OCI-LY7 (cell line): ENCODE measurements around the gene THG1L. TPM values are rescaled to one million over a fixed set of nuclear protein-coding genes. Genes with fewer than 3 reads are reported as not detected.

Experiments used
- BruUV-seq: library from RNA; stranded (reverse); fragments of 400-500 nt; replicated peaks from 2 replicates; lab custom pipeline; 2021; lab: Mats Ljungman, UMichigan
- CTCF ChIA-PET: fragments of 300-600 bp; sonication (Branson Sonifier 250); formaldehyde crosslinking; loops from one replicate; lab custom pipeline; 2022; ENCODE audit warnings: antibody characterized with exemption; ENCODE audit not compliant: unreplicated experiment; lab: Charles Lee
- POLR2A ChIA-PET: fragments of 300-600 bp; sonication (Branson Sonifier 250); formaldehyde crosslinking; loops from one replicate; lab custom pipeline; 2022; ENCODE audit warnings: antibody characterized with exemption; lab: Charles Lee
- DNase-seq: peaks from one replicate; pipeline ENCODE4 v3.0.0-alpha.2; 2015; ENCODE audit warnings: low spot score
- H2AFZ ChIP-seq: fragments of 200-600 bp; sonication (generic), shearing (Covaris generic); 2 replicates; pipeline ENCODE4 v1.6.1; 2014; ENCODE audit warnings: mild to moderate bottlenecking, antibody characterized with exemption, low read length, moderate library complexity
- H3K27ac ChIP-seq: fragments of 200-600 bp; sonication (generic); 2 replicates; pipeline ENCODE4 v1.5.1; 2014; ENCODE audit warnings: mixed run types, low read depth, mild to moderate bottlenecking, moderate library complexity, low read length, inconsistent platforms; ENCODE audit not compliant: poor library complexity, severe bottlenecking
- H3K36me3 ChIP-seq: fragments of 200-600 bp; sonication (generic); 2 replicates; pipeline ENCODE4 v1.6.1; 2014; ENCODE audit warnings: mild to moderate bottlenecking, antibody characterized with exemption, low read length, moderate library complexity, mixed read lengths; ENCODE audit not compliant: insufficient read depth
- H3K4me1 ChIP-seq: fragments of 200-600 bp; sonication (generic); 2 replicates; pipeline ENCODE4 v1.5.1; 2014; ENCODE audit warnings: mild to moderate bottlenecking, low read length; ENCODE audit not compliant: insufficient read depth, poor library complexity, severe bottlenecking
- H3K4me2 ChIP-seq: fragments of 200-600 bp; sonication (generic); 2 replicates; pipeline ENCODE4 v1.6.1; 2014; ENCODE audit warnings: mild to moderate bottlenecking, low read length
- H3K4me3 ChIP-seq: fragments of 200-600 bp; sonication (generic); 2 replicates; pipeline ENCODE4 v1.5.1; 2014; ENCODE audit warnings: mild to moderate bottlenecking, low read depth, low read length; ENCODE audit not compliant: poor library complexity, severe bottlenecking
- H3K79me2 ChIP-seq: fragments of 200-600 bp; sonication (generic); 2 replicates; pipeline ENCODE4 v1.6.1; 2016; ENCODE audit warnings: low read depth, mild to moderate bottlenecking, low read length, moderate library complexity, mixed read lengths; ENCODE audit not compliant: insufficient read depth
- H3K9me2 ChIP-seq: fragments of 200-600 bp; sonication (generic); 2 replicates; pipeline ENCODE4 v1.6.1; 2016; ENCODE audit warnings: mild to moderate bottlenecking, low read length, mixed read lengths; ENCODE audit not compliant: insufficient read depth
- H3K9me3 ChIP-seq: fragments of 200-600 bp; sonication (generic); 2 replicates; pipeline ENCODE4 v1.6.1; 2014; ENCODE audit warnings: mild to moderate bottlenecking, mixed run types, low read length, mixed read lengths
- H4K20me1 ChIP-seq: fragments of 200-600 bp; sonication (generic); 2 replicates; pipeline ENCODE4 v1.6.1; 2014; ENCODE audit warnings: mild to moderate bottlenecking, antibody characterized with exemption, low read length, moderate library complexity, mixed read lengths; ENCODE audit not compliant: insufficient read depth
- CTCF ChIP-seq: fragments of 200-600 bp; sonication (generic); conservative IDR thresholded peaks from 2 replicates; pipeline ENCODE4 v1.5.1; 2014; ENCODE audit warnings: mild to moderate bottlenecking, antibody characterized with exemption, low read length, moderate library complexity, mixed read lengths
- EZH2phosphoT487 ChIP-seq: fragments of 200-600 bp; sonication (generic); IDR thresholded peaks from 2 replicates; pipeline ENCODE4 v1.6.1; 2018; ENCODE audit warnings: low read depth, borderline replicate concordance, mild to moderate bottlenecking, mixed run types, antibody characterized with exemption, low read length, moderate library complexity, mixed read lengths
- intact Hi-C: fragments of 100-400 bp; cut with micrococcal nuclease; formaldehyde crosslinking; loops from one replicate; pipeline ENCODE4 v1.10.0; 2022; ENCODE audit not compliant: unreplicated experiment
- total RNA-seq, 2 experiments: library from RNA; depleted of rRNA in 1 of 2; stranded (reverse); fragments of >200 nt in 1 of 2; shearing (Covaris generic) in 1 of 2; gene quantifications; 2 replicates each; pipeline ENCODE4 v1.2.3, GENCODE V29; 2014 to 2022

THG1L gene
- total RNA-seq, 2 experiments from 2014 or later = 18.5 to 20.7 TPM

DNA sequence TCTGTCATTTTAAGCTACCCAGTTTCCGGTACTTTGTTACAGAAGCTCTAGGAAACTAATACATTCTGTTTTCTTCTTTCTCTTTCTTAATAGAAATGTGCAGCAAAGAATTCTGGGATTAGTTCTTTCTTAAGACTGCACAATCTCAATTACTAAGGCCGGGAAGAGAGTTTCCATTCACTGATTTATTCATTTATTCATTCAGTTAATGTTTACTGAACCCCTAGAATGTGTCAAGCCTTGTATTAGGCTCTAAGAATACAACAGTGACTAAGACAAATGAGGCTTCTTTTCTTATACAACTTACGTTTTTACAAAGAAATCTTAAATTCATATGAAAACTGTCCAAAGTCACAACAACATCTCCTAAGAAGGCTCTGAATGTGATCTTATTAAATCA, 27.5 kb upstream of the THG1L start:
- DNase-seq = no peak
- H4K20me1 ChIP-seq = no peaks in the 10 kb centered on the region
- H2AFZ ChIP-seq = no peak overlapping the region
- ChIA-PET CTCF (no interaction called here), POLR2A (no interaction called here)
- intact Hi-C loops = no loop called here
- H3K27ac ChIP-seq = no peak overlapping the region
- H3K79me2 ChIP-seq = no peaks in the 10 kb centered on the region
- no peaks in the 10 kb centered on the region for H3K36me3 ChIP-seq
- no peak for TF ChIP-seq CTCF
- TF ChIP-seq EZH2phosphoT487 = no peak
- BruUV-seq = no TSS peak
- H3K4me1 ChIP-seq = no peaks in the 10 kb centered on the region
- H3K4me2 ChIP-seq = no peak overlapping the region
- no peaks in the 10 kb centered on the region for H3K9me2 ChIP-seq
- peaks cover 23% of the 10 kb centered on the region for H3K9me3 ChIP-seq
- no peak overlapping the region for H3K4me3 ChIP-seq

DNA sequence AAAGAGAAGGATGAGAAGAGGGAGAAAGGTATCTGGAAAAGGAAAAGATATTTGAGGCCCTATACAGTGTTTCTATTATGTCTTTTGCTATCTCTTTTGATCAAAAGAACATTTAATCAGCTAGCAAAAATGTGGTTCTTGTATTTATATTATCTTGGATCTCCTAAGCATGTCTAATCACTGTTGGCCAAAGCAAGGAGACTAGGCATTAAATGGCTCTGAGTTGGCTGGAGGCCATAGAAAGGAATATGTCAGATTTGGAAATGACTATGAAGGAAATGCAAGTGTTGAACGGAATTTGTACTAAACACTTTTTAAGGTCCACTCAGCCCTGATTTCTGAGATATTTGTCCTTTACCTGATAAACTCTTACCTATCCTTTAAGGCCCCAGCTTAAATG, 22.4 kb upstream of the THG1L start:
- Histone ChIP-seq H3K4me2 (no peak overlapping the region), H3K36me3 (no peaks in the 10 kb centered on the region), H3K79me2 (no peaks in the 10 kb centered on the region), H2AFZ (no peak overlapping the region), H3K27ac (no peak overlapping the region), H3K4me1 (no peaks in the 10 kb centered on the region), H3K4me3 (no peak overlapping the region), H3K9me3 (no peaks in the 10 kb centered on the region), H3K9me2 (no peaks in the 10 kb centered on the region), H4K20me1 (no peaks in the 10 kb centered on the region)
- TF ChIP-seq CTCF (no peak), EZH2phosphoT487 (no peak)
- POLR2A ChIA-PET = no interaction called here
- intact Hi-C loops = no loop called here
- BruUV-seq = no TSS peak
- CTCF ChIA-PET = no interaction called here
- DNase-seq = no peak

DNA sequence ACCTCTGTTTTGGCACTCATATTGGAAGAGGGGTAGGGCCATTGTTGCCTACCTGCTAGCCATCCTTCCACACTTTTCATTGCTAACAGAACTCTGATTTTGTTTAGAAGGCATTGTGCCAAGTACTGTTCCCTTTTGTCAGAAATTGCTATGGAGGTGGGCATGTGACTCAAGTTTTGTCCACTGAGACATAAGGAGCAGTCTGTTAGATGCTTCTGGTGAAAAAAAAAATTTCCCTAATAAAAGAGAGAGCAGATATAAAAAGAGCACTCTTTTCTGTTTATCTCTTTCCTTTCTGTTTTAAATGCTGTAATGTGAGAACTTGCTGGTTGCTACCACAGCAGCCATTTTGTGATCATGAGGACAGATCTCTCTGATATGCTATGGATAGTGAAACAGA, 21.9 kb upstream of the THG1L start:
- Histone ChIP-seq H2AFZ (no peak overlapping the region), H3K4me3 (no peak overlapping the region), H4K20me1 (no peaks in the 10 kb centered on the region), H3K9me2 (no peaks in the 10 kb centered on the region), H3K4me1 (no peaks in the 10 kb centered on the region), H3K9me3 (no peaks in the 10 kb centered on the region), H3K79me2 (no peaks in the 10 kb centered on the region), H3K36me3 (no peaks in the 10 kb centered on the region), H3K27ac (no peak overlapping the region), H3K4me2 (no peak overlapping the region)
- ChIA-PET CTCF (no interaction called here), POLR2A (no interaction called here)
- TF ChIP-seq EZH2phosphoT487 (no peak), CTCF (no peak)
- intact Hi-C loops = no loop called here
- BruUV-seq = no TSS peak
- DNase-seq = no peak
